Mesodermal cell (in vitro differentiated cells): ENCODE results near the gene FCF1.

Experiments
- H3K27ac ChIP-seq: 2 replicates; pipeline ENCODE4 v1.7.0; 2013; ENCODE audit warnings: mild to moderate bottlenecking, low read depth, low read length, moderate library complexity; ENCODE audit not compliant: severe bottlenecking
- H3K36me3 ChIP-seq: 2 replicates; pipeline ENCODE4 v1.7.1; 2013; ENCODE audit warnings: mild to moderate bottlenecking, low read length, moderate library complexity; ENCODE audit not compliant: control insufficient read depth, insufficient read depth
- H3K4me1 ChIP-seq: one replicate; pipeline ENCODE4 v1.7.1; 2013; ENCODE audit warnings: mild to moderate bottlenecking, low read length; ENCODE audit not compliant: insufficient read depth, control insufficient read depth, poor library complexity, severe bottlenecking
- H3K4me3 ChIP-seq: 2 replicates; pipeline ENCODE4 v1.7.0; 2013; ENCODE audit warnings: low read length, control low read depth, mild to moderate bottlenecking; ENCODE audit not compliant: insufficient read depth, poor library complexity, severe bottlenecking; ENCODE audit errors: extremely low read depth
- H3K9me3 ChIP-seq: 2 replicates; pipeline ENCODE4 v1.7.1; 2013; ENCODE audit warnings: mild to moderate bottlenecking, low read length, moderate library complexity; ENCODE audit not compliant: control insufficient read depth
- WGBS, 2 experiments: methylation state at CpG; one replicate each; pipeline ENCODE4 v1.1.5; 2013; ENCODE audit warnings: missing lambda C conversion rate in 2 of 2; ENCODE audit not compliant: insufficient coverage in 2 of 2; 5-methylcytosine and 5-hydroxymethylcytosine counted together

Gene FCF1

GRCh38 chr14:74698465-74698864, 14.5 kb upstream of the FCF1 start:
- H3K9me3 ChIP-seq, result peaks cover 16% of the 10 kb centered on the region
- H3K27ac ChIP-seq, result no peak overlapping the region
- peaks cover 58% of the 10 kb centered on the region for H3K36me3 ChIP-seq
- no peaks in the 10 kb centered on the region for H3K4me1 ChIP-seq
- 97 to 100% methylated on average over 2 to 3 of the region's 4 CpGs for WGBS, 2 experiments
- H3K4me3 ChIP-seq, result no peak overlapping the region

- 92 to 100% methylated on average over 2 of the region's 2 CpGs for WGBS, 2 experiments
- no peaks in the 10 kb centered on the region for H3K4me1 ChIP-seq
- H3K27ac ChIP-seq, result no peak overlapping the region
- peaks cover 25% of the 10 kb centered on the region for H3K9me3 ChIP-seq
- no peak overlapping the region for H3K4me3 ChIP-seq
- peaks cover 53% of the 10 kb centered on the region for H3K36me3 ChIP-seq
These were observed 10.7 kb upstream of the FCF1 start for GRCh38 chr14:74702293-74702692.

- no peak overlapping the region for H3K4me3 ChIP-seq
- H3K4me1 ChIP-seq, result no peaks in the 10 kb centered on the region
- H3K9me3 ChIP-seq, result peaks cover 25% of the 10 kb centered on the region
- H3K36me3 ChIP-seq, result peaks cover 46% of the 10 kb centered on the region
- 92 to 100% methylated on average over 2 of the region's 3 CpGs for WGBS, 2 experiments
- H3K27ac ChIP-seq, result no peak overlapping the region
These were observed 9.9 kb upstream of the FCF1 start for GRCh38 chr14:74703043-74703442.

- Histone ChIP-seq H3K9me3 (peaks cover 25% of the 10 kb centered on the region), H3K4me1 (no peaks in the 10 kb centered on the region), H3K27ac (no peak overlapping the region), H3K4me3 (no peak overlapping the region), H3K36me3 (peaks cover 32% of the 10 kb centered on the region)
- 71 to 100% methylated on average over 1 to 2 of the region's 2 CpGs for WGBS, 2 experiments
These were observed 8.3 kb upstream of the FCF1 start for GRCh38 chr14:74704656-74705055.

GRCh38 chr14:74705613-74706500, 7.1 kb upstream of the FCF1 start:
- Histone ChIP-seq H3K27ac (no peak overlapping the region), H3K36me3 (peaks cover 22% of the 10 kb centered on the region), H3K4me1 (no peaks in the 10 kb centered on the region), H3K9me3 (peaks cover 25% of the 10 kb centered on the region), H3K4me3 (no peak overlapping the region)
- 100% methylated on average over 1 of the region's 5 CpGs; no CpG with 5 or more reads in 1 of the 2 experiments for WGBS, 2 experiments

GRCh38 chr14:74710480-74710879, 2.5 kb upstream of the FCF1 start:
- Histone ChIP-seq H3K27ac (no peak overlapping the region), H3K4me3 (no peak overlapping the region), H3K4me1 (peaks cover 2% of the 10 kb centered on the region), H3K36me3 (peaks cover 8% of the 10 kb centered on the region), H3K9me3 (no peaks in the 10 kb centered on the region)
- 100% methylated on average over 1 of the region's 1 CpG; no CpG with 5 or more reads in 1 of the 2 experiments for WGBS, 2 experiments

GRCh38 chr14:74711651-74712050, 1.3 kb upstream of the FCF1 start:
- H3K4me1 ChIP-seq, result peaks cover 2% of the 10 kb centered on the region
- H3K36me3 ChIP-seq, result peaks cover 14% of the 10 kb centered on the region
- H3K9me3 ChIP-seq, result no peaks in the 10 kb centered on the region
- 100% methylated on average over 1 to 2 of the region's 5 CpGs for WGBS, 2 experiments
- H3K4me3 ChIP-seq, result peak overlapping the region; percentile 81
- H3K27ac ChIP-seq, result no peak overlapping the region

- Histone ChIP-seq H3K27ac (peak overlapping the region; percentile 10), H3K4me3 (peak overlapping the region; percentile 81), H3K9me3 (no peaks in the 10 kb centered on the region), H3K4me1 (peaks cover 2% of the 10 kb centered on the region), H3K36me3 (peaks cover 30% of the 10 kb centered on the region)
- WGBS, 2 experiments, result 5 to 8% methylated on average over 4 of the region's 6 CpGs
These were observed 421 bp downstream of the FCF1 start for GRCh38 chr14:74713395-74713735.

GRCh38 chr14:74720526-74720925, 7.6 kb downstream of the FCF1 start:
- H3K4me1 ChIP-seq, result no peaks in the 10 kb centered on the region
- peaks cover 74% of the 10 kb centered on the region for H3K36me3 ChIP-seq
- no peaks in the 10 kb centered on the region for H3K9me3 ChIP-seq
- H3K4me3 ChIP-seq, result no peak overlapping the region
- no peak overlapping the region for H3K27ac ChIP-seq

- 84 to 94% methylated on average over 2 of the region's 3 CpGs for WGBS, 2 experiments
- Histone ChIP-seq H3K36me3 (peaks cover 62% of the 10 kb centered on the region), H3K4me1 (no peaks in the 10 kb centered on the region), H3K27ac (no peak overlapping the region), H3K9me3 (no peaks in the 10 kb centered on the region), H3K4me3 (no peak overlapping the region)
These were observed 10.2 kb downstream of the FCF1 start for GRCh38 chr14:74723134-74723533.

- Histone ChIP-seq H3K9me3 (no peaks in the 10 kb centered on the region), H3K36me3 (peaks cover 38% of the 10 kb centered on the region)
- no CpG with 5 or more reads among the region's 2 CpGs for WGBS, 2 experiments
These were observed 19.4 kb downstream of the FCF1 start for GRCh38 chr14:74732387-74732786.

More at GRCh38 chr14:74732387-74732786, 19.4 kb downstream of the FCF1 start:
- no peak overlapping the region for H3K4me3 ChIP-seq
- no peak overlapping the region for H3K27ac ChIP-seq
- H3K4me1 ChIP-seq, result no peaks in the 10 kb centered on the region
